GDM1 (cell line): Measurements from ENCODE around the gene MEPCE.
A peak's percentile ranks its signal among the peaks of the same experiment; 100 is the strongest.

Experiments
- DNase-seq: peaks from one replicate; lab custom pipeline; 2025; lab: John Stamatoyannopoulos, UW

The MEPCE gene

DNA sequence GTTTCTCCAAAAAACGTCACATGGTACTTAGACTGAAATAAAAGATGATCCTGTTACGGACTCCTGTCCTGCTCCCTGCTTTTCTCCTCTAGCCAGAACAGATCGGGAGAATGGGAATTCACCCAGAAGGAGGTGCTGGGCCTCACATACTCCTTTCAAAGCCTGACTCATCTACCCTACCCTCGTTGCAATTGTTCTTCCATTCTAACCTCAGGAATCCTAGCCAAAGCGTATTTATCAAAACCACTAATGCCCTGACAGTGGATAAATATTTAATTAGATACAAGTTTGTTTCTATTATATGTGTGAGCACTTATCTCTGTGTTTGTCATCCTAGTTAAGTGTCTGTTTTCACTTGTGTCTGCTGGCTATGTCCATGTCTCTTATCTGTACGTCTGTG is 22.9 kb upstream of the MEPCE start:
- DNase-seq = no peak

DNA sequence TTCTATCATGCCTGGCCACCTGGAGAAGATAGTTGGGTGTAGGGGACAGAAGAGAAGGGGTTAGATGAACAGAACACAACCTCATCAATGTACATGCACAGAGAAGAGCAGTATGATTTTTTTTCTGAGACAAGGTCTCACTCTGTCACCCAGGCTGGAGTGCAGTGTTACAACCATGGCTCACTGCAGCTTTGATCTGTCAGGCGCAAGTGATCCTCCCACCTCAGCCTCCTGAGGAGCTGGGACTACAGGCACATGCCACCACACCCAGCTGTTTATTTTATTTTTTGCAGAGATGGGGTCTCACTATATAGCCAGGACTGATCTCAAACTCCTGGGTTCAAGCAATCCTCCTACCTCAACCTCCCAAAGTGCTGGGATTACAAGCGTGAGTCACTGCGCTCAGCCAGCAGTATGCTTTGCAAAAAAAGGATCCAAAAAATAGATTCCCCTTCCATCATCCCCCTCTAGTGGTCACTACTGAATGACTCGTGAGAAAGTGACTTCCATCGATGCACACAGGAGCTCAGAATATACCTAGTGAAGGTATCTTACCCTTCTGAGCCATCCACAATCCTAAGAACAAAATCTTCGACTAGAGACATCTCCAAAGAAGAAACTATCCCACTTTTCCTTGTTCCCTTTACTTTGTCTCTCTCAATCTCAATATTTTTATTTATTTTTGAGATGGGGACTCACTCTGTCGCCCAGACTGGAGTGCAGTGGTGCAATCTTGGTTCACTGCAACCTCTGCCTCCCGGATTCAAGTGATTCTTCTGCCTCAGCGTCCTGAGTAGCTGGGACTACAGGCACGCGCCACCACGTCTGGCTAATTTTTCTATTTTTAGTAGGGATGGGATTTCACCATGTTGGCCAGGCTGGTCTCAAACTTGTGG is 22.1 kb upstream of the MEPCE start:
- DNase-seq = peak; percentile 48

DNA sequence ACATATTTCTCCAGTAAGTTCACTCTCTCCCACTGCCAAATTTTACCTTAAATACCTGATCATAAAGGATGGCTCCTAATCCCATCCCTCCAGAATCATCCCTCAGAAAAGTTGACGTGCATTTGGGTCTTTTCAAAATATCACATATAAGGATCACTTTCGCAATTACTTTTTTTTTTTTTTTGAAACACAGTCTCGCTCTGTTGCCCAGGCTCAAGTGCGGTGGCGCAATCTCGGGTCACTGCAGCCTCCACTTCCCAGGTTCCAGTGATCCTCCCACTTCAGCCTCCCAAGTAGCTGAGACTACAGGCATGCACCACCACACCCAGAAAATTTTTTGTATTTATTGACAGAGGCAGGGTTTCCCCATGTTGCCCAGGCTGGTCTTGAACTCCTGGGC is 18.5 kb upstream of the MEPCE start:
- no peak for DNase-seq

DNA sequence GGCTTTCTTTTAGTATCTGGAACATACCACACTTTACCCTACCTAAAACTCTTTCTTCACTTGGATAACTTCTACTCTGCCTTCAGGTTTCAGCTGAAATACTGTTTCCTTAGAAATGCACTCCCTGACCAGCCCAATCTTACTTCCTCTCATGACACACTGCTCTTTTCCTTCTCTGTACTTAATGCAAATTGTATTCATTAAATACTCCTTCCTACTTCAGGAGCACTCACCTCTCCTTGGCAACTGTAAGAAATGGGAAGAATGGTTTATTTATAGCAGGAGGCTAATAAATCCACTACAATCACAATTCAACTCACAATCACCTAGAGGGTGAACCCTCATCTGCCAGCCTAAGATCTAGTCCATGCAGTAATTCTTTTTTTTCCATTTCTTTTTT is 16.3 kb upstream of the MEPCE start:
- DNase-seq = no peak

DNA sequence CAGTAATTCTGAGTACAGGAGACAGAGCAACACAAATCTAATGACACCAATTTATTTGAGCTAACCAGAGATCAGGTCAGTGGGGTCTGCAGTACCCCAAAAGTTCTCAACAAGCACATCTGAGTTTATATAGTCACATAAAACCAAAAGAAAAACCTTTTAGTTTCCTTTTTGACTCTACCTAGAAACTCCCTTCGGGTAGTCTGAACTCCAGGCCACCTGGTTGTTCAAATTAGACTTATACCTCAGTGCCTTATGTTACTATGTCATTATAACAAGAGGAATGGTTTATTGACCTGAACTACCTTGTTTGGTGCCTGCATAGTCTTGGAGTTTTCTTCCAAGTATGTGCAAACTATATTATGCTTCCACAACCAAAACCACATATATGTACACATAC is 15.7 kb upstream of the MEPCE start:
- no peak for DNase-seq

DNA sequence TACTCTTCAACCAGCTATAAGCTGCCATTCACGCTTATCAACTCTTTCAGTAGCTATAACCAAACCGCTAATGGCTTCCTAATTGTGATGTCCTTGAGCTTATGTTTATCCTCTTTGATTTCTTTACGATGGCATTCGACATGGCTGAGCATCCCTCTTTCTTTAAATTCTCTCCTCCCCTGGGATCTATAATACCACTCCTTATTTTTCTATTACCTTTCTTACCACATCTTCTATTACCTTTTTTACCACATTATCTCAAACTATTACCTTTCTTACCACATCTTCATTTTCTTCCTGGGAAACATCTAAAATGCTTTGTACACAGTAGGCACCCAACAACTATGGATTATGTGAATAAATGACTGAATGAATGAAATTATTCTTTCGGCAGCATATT is 14.2 kb upstream of the MEPCE start:
- DNase-seq = no peak

DNA sequence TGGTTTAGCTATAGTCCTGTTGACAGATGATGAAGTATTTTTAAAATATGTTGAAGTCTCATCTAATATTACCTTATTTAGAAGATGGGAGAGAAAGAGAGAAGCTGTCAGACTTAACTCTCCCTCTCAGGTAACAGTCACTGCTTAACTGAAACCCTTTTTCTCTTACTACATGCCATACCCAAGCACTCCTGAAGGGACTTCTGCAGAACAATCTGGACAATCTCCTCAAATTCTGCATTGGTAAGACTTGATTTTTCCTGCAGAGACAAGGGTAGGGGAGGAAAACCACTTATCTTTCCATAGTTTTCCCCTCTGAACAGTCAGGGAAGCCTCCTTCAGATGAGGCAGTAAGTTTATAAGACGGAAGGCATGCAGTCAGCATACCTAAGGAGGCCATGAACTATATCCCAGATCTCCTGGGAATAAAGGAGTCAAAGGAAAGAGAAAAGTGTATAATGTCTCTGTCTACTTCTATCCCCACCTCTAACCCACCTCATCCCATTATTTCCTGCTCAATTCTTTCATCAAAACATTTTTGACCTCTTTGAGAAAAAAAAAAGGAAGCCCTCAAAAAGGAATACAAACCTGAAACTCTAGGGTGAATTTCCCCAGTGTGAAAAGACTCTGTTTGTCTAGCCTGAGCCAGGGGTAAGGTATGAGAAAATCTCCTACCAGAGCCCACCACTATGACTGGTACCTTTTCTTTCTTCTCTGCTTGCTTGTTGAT is 10.5 kb upstream of the MEPCE start:
- no peak for DNase-seq

DNA sequence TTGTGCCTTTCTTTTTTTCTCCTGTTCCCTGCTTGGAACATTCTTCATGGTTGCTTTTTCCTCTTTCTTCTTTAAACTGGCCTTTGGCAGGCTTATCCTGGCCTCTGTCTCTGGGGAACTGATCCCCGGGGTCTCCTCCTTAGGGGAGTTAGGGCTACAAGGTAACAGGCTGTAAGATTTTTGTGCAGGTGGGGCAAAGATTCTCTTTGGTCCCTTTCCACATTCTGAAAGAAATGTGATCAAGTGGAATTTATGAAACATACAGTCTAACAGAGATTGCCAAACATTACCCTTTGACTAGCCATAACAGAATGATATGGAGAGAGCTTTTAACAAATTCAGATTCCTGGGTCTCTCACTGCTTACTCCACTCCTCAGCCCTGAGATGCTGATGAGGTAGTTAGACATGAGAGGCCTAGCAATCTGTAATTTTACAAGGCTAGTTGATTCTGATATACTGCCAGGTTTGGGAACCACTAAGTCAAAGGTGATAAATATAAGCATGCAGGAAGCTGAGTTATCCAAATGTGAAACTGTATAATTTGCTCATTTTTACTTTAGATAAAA is 9.9 kb upstream of the MEPCE start:
- no peak for DNase-seq

DNA sequence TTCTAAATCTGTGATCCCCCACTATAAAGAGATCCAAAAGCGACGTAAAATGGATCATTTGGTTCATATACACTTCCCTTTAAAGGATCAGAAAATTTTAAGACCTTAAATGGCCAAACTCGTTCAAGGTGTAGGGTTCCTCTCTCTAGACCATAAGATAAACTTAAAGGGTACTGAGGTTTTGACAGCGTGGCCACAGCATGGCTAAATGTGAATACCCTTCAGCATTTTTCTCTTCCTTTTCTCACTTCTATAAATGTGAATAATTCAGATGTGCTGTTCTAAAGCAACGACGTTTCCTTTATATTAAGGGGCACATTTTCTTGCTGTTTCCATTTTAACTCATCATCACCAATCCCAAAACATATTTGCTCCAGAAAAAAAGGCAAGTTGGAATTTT is 6.3 kb upstream of the MEPCE start:
- DNase-seq = no peak

DNA sequence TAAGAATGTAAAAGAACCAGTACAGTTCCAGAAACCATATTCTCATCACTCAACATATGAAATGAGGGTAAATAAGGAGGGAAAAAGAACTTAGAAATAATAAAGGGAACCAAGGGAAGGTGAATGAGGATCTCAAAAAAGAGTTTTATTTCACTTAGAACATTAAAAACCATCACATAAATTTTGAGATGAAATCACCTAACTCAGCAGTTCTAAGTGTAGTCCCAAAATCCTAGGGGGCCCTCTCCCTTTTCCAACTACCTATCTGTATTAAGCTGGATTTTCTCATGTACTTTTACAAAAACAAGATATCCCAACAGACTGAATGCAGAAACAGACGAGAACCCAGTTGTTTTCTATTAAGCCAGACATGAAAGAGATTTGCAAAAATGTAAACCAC is 4.3 kb upstream of the MEPCE start:
- DNase-seq = no peak

DNA sequence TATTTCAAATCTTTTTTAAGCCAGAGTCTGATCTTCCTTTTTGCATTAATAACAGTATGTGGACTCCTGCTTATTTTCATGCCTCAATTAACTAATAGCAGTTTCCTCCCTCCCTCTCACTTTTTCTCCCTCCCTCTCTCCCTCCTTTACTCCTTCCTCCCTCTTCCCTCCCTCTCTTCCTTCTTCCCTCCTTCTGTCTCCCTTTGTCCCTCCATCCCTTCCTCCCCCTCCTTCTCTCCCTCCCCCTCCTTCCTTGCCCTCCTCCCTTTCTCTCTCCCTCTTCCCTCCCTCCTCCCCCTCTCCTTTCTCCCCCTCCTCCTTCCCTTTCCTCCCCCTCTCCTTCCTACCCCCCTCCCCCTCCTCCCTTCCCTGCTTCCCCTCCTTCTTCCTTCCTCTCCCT is 3.1 kb upstream of the MEPCE start:
- no peak for DNase-seq

DNA sequence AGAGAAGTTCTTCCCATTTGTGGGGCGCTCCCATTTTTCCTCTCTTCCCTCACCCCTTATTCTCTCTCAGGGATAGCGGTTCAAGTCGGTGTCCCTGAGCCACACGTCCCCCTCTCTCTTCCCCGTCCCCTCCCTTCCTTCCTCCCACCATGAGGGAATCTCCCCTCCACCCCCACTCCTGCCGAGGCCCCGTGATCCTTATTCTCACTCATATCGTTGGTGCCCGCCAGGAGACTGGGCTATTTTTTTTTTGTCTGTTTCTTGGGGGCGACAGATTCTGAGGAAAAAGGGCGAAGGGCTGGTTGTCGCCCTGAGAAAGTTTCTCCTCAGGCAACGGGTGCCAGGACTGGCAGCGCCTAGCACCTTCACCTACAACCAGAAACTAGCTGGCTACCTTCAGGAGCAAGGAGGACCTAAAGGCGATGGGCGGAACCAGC is 1.9 kb upstream of the MEPCE start:
- no peak for DNase-seq

DNA sequence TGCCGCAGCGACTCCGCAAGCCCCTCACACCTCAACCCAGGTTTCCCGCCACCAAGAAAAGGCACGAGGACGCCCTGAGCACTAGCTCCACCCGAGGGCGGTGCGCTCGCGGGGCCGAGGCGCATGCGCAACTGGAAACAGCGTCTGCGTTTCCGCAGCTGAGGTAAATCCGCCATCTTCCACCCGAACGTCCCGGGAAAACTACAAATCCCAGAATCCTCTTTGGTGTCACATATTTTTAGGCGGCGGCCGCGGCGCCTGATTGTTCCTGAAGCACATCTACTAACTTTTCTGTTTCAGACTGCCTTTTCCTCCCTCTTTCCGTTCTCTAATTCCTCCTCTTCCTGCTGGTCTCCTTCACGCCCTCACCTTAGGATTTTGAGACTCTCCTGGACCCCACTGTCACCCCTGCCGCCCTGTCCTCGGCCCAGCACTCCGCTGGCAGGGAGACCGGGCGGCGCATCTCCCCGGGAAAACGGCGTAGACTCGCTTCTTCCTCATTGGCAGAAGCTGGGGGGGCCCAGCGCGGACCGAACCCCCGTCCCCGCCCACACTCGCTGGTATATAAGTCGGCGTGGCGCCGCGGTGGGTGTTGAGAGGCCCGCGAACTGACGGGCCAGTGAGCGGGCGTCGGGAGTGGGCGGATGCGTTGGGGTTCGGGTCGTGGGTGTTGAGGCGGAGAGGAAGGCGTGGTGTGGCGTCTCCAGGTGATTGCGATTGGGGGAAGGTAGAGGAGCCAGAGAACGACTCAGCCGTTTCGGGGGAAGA is 1.2 kb upstream of the MEPCE start, which contains the start of gene ZCWPW1:
ZCWPW1 (minus strand) TSS at position 505 of the 768 bp plus-strand sequence. CDS start 8,054 bp downstream, outside the sequence.
- DNase-seq = peak; percentile 94

DNA sequence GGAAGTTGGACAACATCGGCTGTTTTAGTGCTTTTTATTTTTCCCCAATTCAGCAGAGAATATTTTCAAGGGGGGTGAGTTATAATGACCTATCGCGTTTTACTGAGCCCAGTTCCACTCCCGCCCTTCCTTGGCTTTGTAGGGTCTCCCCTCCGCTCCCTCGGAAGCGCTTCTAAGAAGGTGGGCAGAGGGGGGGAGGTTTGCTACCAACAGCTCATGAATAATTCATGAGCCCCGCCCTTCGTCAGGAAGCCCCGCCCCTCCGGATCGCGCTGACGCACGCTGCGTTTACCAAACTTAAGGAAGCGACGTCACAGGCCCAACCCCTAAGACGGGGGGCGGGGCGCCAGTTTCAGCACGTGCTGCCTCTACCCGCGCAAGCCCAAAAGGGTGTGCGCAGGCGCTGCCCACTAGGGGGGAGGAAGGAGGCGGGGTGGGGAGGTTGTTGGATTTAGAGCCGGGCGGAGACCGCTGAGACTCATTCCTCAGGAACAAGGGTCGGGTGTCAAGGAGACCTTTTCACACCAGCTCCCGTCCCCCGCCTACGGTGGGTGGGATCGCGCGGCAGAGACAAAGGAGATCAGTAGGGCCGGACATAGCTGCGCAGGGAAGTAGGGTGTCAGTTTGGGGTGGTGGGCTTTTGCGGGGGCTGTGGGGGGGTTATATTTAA is 529 bp upstream of the MEPCE start:
- DNase-seq = peak; percentile 100

DNA sequence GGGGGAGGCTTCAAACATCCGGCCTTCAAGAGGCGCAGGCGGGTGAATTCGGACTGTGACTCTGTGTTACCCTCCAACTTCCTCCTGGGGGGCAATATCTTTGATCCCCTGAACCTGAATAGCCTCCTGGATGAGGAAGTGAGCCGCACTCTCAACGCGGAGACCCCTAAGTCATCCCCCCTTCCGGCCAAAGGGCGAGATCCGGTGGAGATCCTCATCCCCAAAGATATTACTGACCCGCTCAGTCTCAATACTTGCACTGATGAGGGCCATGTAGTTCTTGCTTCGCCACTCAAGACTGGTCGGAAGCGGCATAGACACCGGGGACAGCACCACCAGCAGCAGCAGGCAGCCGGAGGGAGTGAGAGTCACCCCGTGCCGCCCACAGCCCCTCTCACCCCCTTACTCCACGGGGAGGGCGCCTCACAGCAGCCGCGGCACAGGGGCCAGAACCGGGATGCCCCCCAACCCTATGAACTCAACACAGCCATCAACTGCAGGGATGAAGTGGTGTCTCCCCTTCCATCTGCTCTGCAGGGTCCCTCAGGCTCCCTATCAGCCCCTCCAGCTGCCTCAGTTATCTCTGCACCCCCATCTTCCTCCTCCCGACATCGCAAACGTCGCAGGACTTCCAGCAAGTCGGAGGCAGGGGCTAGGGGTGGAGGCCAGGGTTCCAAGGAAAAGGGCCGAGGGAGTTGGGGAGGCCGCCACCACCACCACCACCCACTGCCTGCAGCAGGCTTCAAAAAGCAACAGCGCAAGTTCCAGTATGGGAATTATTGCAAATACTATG is 1.1 kb downstream of the MEPCE start:
- DNase-seq = no peak

DNA sequence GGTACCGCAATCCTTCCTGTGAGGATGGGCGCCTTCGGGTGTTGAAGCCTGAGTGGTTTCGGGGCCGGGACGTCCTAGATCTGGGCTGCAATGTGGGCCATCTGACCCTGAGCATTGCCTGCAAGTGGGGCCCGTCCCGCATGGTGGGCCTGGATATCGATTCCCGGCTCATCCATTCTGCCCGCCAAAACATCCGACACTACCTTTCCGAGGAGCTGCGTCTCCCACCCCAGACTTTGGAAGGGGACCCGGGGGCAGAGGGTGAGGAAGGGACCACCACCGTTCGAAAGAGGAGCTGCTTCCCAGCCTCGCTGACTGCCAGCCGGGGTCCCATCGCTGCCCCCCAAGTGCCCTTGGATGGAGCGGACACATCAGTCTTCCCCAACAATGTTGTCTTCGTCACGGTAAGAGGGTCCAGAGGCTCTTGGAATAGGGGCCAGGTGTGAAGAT is 1.7 kb downstream of the MEPCE start:
- no peak for DNase-seq

DNA sequence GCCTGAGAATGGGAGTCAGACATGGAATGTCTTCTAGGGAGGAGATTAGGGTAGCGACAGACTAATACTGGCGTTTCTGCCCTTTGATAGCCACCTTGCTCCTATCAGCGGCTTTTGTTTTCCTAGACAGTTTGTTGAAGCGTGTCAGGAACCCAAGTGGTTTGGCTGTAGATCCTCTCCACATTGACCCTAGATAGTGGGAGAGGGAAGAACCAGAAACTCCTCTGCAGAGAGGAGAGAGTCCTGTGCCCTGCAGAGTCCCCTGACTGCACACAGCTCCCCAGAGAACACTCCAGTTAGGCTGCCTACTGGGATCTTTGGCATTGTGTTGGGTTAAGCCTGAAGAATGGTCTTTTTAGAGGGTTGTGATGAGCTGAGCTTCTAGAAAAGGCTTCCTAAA is 2.4 kb downstream of the MEPCE start:
- DNase-seq = no peak

DNA sequence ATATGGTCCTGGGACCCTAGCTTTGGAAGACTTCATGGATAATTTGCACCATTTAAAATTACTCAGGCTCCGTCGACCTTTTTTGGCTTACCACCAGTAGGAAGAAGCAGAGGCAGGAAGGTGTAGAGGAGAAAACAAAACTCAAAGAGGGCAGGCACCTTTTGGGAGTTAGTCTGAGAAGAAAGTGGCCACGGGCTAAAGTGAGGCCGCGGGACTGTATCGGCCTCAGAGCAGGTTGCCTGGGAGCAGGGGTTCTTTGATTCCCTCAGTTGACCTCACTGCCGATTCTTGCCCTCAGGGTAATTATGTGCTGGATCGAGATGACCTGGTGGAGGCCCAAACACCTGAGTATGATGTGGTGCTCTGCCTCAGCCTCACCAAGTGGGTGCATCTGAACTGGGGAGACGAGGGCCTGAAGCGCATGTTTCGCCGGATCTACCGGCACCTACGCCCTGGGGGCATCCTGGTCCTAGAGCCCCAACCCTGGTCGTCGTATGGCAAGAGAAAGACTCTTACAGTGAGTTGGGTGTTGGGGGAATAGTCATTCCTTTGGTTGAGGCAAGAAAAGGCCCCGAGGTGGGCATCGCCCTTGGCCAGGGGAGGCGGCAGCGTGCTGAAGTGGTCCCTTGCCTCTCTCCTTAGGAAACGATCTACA is 3.1 kb downstream of the MEPCE start:
- no peak for DNase-seq

DNA sequence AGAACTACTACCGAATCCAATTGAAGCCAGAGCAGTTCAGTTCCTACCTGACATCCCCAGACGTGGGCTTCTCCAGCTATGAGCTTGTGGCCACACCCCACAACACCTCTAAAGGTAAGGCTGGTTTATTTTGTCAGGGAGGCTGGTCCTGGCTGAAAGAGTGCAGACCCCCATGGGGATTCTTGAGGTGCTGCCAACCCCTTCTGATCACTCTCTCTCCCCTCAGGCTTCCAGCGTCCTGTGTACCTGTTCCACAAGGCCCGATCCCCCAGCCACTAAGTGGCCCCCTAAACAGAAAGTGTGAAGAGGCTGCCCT is 3.6 kb downstream of the MEPCE start:
- no peak for DNase-seq

DNA sequence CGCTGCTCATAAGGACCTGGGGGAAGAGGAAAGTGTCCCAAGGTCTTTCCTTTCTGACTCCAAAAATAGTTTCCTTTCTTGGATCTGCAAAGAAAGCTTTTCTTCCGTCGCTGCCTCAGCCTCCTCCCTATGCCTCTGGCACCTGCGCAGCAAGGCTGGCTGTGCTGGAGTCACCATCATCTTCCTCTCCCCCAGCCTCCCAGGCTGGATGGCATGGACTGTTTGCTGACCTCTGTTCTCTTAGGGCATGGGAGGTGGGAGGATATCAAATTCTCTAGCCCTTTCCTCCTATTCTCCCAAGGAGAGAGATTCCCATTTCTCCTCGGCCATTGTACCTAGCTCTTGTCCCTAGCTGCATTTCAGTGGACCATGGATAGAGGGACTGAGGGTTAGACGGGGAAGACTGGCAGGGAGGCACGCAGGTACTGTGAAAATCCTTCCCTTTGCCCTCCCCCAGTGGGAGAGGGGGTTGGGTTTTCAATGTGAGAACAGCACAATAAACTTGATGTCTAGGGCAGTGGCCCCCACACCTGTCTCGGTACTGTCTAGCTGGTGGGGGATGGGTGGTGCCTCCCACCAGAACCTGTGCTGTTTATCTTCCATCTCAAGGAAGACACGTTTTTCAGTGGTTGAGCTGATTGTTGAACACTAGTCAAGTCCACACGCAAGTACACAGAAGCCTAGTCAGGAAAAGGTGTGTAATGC is 4.1 kb downstream of the MEPCE start:
- DNase-seq = no peak
